ENCODE results near the gene HIF1A.

DNA sequence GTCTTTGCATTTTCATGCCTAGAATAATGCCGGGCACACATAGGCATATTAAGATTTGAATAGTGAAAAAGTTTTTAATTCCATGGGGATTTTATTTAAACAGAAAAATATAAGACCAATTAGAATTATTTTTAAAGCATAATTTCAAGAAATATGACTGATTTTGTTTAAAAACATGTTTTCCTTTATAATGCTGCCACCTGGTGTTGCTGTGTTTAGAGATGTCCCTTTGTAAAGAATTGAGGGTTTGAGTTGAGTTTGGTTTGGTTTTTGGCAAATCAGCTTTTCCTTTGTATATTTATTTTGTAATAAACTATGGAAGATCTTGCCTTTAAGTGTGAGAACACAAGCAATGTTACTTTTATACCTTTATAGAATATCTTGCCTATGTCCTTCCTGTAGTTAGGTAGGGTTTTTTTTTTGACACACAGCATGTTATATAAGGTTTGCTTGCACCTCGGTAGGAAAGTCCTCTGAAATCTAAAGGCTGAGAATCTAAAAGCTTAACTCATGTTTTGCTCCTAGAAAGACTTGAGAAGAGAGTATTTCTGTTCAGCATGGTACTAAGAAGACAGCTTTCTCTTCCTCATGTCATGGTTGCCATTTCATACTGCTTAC is 35.6 kb downstream of the HIF1A start:
- TF ChIP-seq CTCF (IDR thresholded peaks at IDR 0.05; ENCODE audit: extremely low read depth in 1 of 2, insufficient read depth in 1 of 2, low read depth in 1 of 2, low read length in 2 of 2): peak; percentile 2 to 18
- TF ChIP-seq, protein P1, sequence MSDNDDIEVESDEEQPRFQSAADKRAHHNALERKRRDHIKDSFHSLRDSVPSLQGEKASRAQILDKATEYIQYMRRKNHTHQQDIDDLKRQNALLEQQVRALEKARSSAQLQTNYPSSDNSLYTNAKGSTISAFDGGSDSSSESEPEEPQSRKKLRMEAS (IDR thresholded peaks at IDR 0.05; ENCODE audit: insufficient read depth, insufficient read length): no peak
- no peak for TF ChIP-seq POLR2A (IDR thresholded peaks at IDR 0.05; ENCODE audit: low read depth, low read length)
- no peak for TF ChIP-seq EZH2 (IDR thresholded peaks at IDR 0.05; ENCODE audit: borderline replicate concordance, low read depth, low read length, severe bottlenecking)
- no peak for TF ChIP-seq POLR2AphosphoS5 (IDR thresholded peaks at IDR 0.05; ENCODE audit: insufficient read depth, low read depth, low read length)
